NOMO-1 treated with DMSO at 0.1 percent for 48 hours (cell line): Measurements from ENCODE around the gene RPRD1B.

ENCODE experiments used
- DNase-seq: peaks from one replicate; lab custom pipeline; 2025; ENCODE audit not compliant: unreplicated experiment; lab: John Stamatoyannopoulos, UW

The RPRD1B gene

GRCh38 chr20:38034961-38035360, 1.4 kb downstream of the RPRD1B start:
- DNase-seq: no peak

- no peak for DNase-seq
Measured at GRCh38 chr20:38036366-38036765, 2.8 kb downstream of the RPRD1B start.

DNA sequence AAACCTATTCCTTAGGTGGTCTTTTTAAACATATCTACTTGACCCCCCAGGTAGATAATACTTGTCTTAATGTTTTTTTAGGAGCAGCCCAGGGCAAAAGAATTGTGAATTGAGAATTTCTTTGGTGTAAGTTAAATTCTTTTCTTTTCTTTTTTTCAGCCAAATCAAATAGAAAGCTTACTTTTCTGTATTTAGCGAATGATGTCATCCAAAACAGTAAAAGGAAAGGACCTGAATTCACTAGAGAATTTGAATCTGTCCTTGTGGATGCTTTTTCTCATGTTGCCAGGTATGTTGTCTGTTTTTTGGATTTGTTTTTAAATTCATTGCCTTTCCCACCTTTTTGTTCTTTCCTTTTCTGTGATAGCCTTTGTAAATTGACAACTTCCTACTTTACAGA, 6.7 kb downstream of the RPRD1B start:
- no peak for DNase-seq

GRCh38 chr20:38043512-38044300, 10.2 kb downstream of the RPRD1B start:
- DNase-seq: no peak

DNA sequence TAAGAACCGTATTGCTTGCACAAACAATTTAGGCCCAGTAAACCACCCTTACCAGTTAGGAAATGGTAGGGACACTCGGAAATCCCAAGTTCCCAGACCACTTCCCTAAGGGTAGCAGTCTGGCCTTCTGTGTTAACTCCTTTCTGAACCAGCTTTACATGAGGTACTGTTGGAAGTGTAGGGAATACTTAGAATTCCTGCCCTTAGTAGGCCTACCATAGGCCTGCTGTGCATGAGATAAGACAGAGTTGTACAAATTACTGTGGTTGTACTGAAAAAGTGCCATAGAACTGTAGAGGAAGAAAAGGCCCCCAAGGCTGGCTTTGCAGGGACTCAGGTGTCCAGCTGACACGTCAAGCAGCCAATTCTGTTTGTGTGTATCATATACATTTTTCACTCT, 11.1 kb downstream of the RPRD1B start:
- DNase-seq: no peak

GRCh38 chr20:38046572-38046971, 13.0 kb downstream of the RPRD1B start:
- DNase-seq: no peak

DNA sequence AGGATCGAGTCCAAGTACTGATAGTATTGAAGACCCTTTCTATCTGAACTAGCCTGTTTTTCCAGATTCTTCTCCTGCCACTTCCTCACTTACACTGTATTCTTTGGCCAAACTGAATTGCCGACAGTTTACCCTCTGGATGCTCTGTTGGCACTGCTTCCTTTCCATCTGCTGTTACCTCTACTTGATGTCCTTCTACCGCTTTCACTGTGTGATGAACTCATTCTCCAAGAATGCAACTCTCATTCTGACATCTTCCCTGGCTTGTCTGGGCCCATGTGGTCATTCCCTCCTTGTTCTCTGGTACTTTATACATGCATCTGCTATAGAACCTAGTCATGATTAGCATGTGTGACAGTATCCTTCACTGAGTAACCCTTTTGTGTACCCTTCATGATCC, 16.3 kb downstream of the RPRD1B start:
- DNase-seq: no peak

DNA sequence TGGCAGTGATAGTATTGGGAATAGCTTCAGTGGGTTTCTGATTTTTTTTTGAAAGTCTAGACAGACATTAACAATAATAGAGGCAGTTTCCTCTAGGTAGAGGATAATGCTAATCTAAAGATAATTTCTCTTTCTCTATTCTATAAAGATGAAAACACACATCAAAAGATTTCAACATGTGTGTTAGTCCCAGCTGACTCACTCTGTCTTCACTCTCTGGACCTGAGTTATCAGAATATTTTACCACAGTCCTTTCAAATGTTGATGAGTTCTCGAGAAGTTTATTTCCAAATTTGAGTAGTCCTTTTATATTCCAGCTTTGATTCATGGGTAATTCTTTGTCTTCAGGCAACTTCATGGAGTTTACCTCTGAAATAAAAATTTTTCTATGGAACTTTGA, 17.1 kb downstream of the RPRD1B start:
- no peak for DNase-seq

GRCh38 chr20:38052870-38053269, 19.3 kb downstream of the RPRD1B start:
- no peak for DNase-seq

- DNase-seq: no peak
Measured at GRCh38 chr20:38054647-38055046, 21.1 kb downstream of the RPRD1B start.

DNA sequence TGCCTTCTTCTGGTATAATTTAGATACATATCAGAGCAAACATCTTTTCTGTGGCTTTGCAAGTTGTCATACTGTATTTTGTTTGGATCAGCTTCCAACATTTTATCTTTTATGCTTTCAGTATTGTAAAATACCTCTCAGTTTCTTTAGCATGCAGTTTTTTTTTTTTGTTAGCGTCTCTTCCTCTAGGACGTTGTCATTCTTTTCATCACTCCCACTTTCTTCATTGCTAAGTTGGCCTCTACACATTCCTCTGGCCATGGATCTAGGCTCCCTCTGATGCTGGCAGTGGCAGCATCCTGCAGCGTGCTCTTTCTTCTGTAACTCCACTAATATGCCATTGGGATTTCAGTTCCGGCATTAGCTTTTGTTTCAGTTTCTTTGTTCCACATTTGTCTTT, 21.7 kb downstream of the RPRD1B start:
- DNase-seq: no peak

GRCh38 chr20:38055848-38056247, 22.3 kb downstream of the RPRD1B start:
- DNase-seq: no peak

DNA sequence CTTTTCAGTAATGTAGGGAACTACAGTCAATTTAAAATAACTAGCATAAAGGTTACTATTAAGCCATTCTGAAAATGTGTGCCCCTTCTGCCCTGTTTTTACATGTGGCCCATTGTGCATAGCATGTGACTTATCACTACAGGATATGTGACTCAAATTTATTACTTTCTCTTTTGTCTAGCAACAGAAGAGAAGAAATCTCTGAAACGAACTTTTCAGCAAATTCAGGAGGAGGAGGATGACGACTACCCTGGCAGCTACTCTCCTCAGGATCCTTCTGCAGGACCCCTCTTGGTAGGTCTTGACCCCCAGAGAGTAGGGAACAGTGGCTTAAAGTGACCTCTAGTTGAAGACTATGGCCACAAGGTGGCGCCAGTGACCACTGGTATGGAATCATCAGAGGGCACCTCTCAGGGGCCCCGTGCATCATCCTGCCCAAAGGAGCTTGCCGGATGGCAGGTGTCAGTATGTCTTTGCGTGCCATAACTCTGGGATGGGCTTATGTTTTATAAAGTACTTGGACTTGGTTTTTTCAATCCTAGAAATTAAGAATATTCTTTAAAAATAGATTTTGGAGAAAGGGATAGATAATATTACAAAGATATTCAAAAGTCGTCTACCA, 23.9 kb downstream of the RPRD1B start:
- DNase-seq: peak; percentile 39

GRCh38 chr20:38059832-38060231, 26.3 kb downstream of the RPRD1B start:
- no peak for DNase-seq

GRCh38 chr20:38060536-38060935, 27.0 kb downstream of the RPRD1B start:
- no peak for DNase-seq

DNA sequence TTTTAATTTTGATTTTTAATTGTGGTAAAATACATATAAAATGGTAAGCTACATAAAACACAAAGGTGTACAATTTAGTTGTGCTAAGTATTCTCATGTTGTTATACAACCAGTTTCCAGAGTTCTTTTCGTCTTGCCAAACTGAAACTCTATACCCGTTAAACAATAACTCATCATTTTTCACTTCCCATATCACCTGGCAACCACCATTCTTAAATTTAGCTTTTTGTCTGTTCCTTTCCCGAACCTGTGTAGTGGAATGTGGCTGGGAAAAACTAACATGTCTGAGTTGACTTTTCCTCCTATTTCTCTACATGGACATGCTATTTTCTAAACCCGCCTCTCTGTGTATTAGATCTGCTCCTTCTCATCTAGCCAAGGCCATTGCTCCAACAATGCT, 27.6 kb downstream of the RPRD1B start:
- DNase-seq: no peak

DNA sequence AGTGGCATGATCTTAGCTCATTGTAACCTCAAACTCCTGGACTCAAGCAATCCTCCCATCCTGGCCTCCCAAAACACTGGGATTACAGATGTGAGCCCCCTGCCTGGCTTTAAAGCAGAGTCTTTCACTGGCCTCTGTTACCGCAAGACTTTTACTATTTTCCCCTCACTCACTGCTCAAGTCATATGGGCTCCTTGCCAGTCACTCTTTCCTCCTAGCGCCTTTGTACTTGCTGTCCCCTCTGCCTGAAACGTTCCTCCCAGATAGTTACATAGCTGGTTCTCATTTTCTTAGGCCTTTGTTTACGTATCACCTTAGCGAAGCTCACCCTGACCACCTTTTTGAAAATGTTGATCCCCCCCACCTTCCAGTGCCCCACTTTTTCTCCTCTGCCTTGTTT, 29.3 kb downstream of the RPRD1B start:
- no peak for DNase-seq

DNA sequence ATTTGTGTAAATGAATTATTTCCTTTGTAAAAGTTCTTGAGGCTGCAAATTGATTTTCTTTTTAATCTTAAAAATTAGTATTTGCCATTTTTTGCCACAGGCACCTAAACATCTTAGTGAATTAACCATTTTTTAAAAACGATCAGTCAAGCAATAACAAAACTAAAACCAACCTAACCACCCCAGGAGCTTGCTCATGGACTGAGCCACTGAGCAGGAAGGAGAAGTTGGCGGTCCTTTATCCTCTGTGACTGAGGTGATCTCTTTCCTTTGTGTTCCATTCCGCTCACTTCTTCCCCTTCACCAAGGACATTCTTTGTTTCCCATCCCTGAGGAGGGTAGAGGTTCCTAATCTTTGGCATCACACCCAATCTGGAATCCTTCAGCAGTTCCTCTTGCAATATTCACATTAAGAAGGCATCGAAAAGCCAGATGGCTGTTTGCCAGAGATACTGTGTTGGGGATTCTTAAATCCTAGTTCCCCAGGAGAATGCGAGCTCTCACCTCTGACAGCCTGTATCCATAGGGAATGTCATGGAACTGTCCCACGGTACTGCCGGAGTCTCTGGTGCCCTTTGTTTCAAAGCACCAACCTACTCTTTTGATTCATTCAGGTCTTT, 30.5 kb downstream of the RPRD1B start:
- DNase-seq: no peak

DNA sequence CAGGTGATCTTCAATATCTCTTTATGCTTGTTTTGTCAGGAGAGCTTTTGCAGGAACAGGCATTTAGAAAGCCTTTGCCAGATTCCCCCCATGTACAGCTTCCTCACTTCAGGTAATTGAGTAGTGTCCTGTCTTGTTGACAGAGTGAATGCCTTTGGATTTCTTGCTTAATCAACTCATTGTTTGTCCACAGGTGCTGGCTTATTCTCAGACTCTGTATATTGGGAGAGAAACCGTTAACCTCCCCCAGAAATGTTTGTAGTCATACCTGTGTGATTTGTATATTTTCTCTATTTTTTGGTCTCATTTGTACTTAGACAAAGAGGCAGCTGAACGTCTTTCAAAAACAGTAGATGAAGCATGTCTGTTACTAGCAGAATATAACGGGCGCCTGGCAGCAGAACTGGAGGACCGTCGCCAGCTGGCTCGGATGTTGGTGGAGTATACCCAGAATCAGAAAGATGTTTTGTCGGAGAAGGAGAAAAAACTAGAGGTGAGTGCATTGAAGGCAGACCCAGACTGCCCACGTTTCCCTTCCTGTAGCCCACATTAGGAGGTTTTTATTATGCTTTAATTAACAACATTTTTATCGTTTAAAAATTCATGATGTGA, 32.3 kb downstream of the RPRD1B start:
- DNase-seq: no peak

DNA sequence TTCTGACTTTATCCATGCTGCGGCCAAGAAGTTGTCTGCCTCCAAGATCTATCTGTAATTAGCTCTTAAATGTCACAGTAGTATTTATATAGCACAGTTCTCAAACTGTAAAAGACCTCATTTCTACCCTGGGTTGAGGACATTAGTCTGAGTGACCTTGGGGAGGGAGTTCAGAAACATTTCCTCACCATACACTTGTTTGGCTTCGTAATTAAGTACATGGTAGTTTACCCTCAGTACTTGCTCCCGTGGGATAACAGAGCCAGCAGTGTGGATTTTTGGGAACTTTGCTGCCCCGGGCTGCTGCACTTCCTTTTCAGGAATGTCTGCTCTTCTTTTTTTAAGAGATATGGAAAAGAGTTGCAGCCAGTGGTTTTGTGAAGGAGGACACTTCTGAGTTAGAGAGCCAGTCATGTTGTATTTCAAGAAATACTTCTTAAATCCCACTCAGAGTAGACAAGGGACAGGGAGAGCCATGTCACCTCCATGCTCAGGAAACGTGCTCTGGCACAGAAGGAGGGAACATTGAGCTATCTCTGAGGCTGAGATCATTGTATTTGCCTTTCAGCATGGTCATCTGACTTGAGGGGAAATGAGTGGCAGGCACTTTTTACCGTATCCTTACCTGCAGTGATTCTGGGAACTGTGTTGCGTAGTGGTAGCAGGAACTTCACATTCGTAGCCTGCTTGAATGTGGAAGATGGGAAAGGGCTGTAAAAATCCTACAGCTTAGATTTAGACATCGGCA, 33.6 kb downstream of the RPRD1B start:
- DNase-seq: no peak

DNA sequence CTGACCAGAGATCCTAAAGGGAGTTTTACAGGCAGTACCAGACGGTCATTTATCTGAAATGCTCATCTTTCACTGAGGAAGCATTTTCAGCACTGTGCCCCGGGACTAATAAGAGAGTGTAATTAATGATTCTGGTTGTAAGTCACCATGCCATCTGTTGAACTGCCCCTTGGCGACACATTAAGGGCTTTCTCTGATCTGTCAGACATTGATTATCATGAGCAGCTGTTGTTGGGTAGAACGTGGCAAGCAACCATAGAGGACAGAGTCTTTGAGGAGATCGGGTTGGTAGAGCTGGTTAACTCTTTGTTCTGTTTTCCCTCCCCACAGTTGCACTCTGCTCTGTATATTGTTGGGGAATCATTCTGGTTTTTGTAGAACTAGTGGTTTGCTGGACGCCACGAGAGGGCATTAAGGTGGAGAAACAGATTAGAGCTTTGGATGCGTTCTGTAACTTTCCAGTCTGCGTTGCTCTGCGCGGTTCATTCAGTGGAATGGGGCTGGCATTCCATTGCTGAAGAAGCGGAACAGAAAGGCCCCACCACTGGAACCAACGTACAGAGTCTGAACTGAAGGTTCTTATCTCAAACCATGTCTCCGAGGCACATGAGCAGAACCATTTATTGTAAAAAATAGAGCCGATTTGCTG, 34.3 kb downstream of the RPRD1B start:
- DNase-seq: no peak
